ENCODE data around the gene TMEM45B. TPM values are rescaled to one million over a fixed set of nuclear protein-coding genes. Genes with fewer than 3 reads are reported as not detected.

TMEM45B gene
- total and polyA plus RNA-seq, 2 of the 13 experiments (the other 11 are each of a cell fraction or from before 2014, with no cell fraction given) = 29.1 to 181 TPM

DNA sequence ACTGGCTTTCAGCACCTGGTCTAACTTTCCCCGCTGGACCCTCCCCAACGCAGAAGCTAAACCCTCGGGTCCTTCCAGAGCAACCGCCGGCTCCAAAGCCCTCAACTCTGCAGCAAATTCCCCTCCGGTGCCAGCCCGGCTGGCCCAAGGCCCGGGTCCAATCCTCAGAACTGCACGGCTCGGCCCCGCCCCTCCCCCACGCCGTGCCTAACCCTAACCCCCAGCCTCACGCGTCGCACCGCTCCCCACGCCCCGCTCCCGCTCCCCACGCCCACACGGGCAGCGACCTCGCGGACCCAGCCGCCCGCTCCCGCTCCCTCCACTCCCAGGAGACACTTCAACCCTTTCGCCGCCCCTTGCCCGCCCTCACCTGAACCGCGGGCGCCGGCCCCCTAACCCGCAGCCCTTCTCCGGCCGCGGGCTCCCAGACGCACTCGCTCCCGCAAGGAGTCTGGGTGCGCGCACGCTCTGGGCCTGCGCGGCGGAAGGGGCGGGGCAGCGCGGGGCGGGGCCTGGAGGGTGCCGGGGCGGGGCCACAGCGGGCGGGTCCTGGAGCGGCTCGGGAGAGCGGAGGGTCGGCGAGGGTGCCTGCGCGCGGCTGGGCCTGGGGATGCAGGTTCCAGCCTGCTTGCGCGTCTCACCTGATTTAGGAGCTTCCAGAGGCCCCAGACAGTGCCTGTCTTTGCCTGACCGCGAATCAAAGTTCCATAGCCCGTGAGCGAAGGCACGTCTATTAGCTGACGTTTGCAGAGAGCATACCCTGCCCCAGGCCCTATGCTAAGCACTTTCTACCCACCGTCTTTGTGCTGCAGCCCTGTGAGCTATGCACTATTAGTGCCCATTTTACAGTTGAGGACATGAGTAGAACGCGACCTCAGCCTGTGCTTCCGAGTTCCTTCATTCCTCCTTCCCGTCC is 79.7 kb downstream of the TMEM45B start, which contains the start of gene NFRKB (continued):
- TF ChIP-seq, protein P1, sequence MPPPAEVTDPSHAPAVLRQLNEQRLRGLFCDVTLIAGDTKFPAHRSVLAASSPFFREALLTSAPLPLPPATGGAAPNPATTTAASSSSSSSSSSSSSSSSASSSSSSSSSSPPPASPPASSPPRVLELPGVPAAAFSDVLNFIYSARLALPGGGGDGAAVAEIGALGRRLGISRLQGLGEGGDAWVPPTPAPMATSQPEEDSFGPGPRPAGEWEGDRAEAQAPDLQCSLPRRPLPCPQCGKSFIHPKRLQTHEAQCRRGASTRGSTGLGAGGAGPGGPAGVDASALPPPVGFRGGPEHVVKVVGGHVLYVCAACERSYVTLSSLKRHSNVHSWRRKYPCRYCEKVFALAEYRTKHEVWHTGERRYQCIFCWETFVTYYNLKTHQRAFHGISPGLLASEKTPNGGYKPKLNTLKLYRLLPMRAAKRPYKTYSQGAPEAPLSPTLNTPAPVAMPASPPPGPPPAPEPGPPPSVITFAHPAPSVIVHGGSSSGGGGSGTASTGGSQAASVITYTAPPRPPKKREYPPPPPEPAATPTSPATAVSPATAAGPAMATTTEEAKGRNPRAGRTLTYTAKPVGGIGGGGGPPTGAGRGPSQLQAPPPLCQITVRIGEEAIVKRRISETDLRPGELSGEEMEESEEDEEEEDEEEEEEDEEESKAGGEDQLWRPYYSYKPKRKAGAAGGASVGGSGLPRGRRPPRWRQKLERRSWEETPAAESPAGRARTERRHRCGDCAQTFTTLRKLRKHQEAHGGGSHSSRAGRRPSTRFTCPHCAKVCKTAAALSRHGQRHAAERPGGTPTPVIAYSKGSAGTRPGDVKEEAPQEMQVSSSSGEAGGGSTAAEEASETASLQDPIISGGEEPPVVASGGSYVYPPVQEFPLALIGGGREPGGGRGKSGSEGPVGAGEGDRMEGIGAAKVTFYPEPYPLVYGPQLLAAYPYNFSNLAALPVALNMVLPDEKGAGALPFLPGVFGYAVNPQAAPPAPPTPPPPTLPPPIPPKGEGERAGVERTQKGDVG (CRISPR knock-in tag; IDR thresholded peaks at IDR 0.05; ENCODE audit: borderline replicate concordance) = no peak
- TF ChIP-seq ZNF33A (CRISPR knock-in tag; IDR thresholded peaks at IDR 0.05; ENCODE audit: borderline replicate concordance) (peak; percentile 49; the same call in 1 of the 2 replicates), ZSCAN30 (CRISPR knock-in tag; IDR thresholded peaks at IDR 0.05) (peak; percentile 76), FOXK2 (IDR thresholded peaks at IDR 0.05) (no peak), ZNF256 (CRISPR knock-in tag; conservative IDR thresholded peaks at IDR 0.05) (no peak), KLF11 (CRISPR knock-in tag; IDR thresholded peaks at IDR 0.05) (no peak), ZFYVE20 (CRISPR knock-in tag; IDR thresholded peaks at IDR 0.05; ENCODE audit: borderline replicate concordance, low read depth) (no peak), BORCS8-MEF2B (CRISPR knock-in tag; IDR thresholded peaks at IDR 0.05) (no peak), ONECUT2 (CRISPR knock-in tag; IDR thresholded peaks at IDR 0.05) (no peak), ZNF343 (CRISPR knock-in tag; IDR thresholded peaks at IDR 0.05) (0 out of 2 replicates have a peak, but pooled peaks have one; percentile 35), ZC3H13 (CRISPR knock-in tag; IDR thresholded peaks at IDR 0.05) (no peak), GZF1 (CRISPR knock-in tag; IDR thresholded peaks at IDR 0.05) (no peak), ZNF607 (CRISPR knock-in tag; IDR thresholded peaks at IDR 0.05; ENCODE audit: borderline replicate concordance) (peak; percentile 1), TBX2 (CRISPR knock-in tag; IDR thresholded peaks at IDR 0.05; ENCODE audit: borderline replicate concordance) (peak; percentile 40; the same call in 1 of the 2 replicates), PRPF4 (IDR thresholded peaks at IDR 0.05; ENCODE audit: low read depth, low read length, poor library complexity, severe bottlenecking) (no peak), SMAD1 (CRISPR knock-in tag; IDR thresholded peaks at IDR 0.05; ENCODE audit: borderline replicate concordance, low read depth) (no peak)
- TF ChIP-seq, protein P2, sequence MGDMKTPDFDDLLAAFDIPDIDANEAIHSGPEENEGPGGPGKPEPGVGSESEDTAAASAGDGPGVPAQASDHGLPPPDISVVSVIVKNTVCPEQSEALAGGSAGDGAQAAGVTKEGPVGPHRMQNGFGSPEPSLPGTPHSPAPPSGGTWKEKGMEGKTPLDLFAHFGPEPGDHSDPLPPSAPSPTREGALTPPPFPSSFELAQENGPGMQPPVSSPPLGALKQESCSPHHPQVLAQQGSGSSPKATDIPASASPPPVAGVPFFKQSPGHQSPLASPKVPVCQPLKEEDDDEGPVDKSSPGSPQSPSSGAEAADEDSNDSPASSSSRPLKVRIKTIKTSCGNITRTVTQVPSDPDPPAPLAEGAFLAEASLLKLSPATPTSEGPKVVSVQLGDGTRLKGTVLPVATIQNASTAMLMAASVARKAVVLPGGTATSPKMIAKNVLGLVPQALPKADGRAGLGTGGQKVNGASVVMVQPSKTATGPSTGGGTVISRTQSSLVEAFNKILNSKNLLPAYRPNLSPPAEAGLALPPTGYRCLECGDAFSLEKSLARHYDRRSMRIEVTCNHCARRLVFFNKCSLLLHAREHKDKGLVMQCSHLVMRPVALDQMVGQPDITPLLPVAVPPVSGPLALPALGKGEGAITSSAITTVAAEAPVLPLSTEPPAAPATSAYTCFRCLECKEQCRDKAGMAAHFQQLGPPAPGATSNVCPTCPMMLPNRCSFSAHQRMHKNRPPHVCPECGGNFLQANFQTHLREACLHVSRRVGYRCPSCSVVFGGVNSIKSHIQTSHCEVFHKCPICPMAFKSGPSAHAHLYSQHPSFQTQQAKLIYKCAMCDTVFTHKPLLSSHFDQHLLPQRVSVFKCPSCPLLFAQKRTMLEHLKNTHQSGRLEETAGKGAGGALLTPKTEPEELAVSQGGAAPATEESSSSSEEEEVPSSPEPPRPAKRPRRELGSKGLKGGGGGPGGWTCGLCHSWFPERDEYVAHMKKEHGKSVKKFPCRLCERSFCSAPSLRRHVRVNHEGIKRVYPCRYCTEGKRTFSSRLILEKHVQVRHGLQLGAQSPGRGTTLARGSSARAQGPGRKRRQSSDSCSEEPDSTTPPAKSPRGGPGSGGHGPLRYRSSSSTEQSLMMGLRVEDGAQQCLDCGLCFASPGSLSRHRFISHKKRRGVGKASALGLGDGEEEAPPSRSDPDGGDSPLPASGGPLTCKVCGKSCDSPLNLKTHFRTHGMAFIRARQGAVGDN (CRISPR knock-in tag; IDR thresholded peaks at IDR 0.05) = peak; percentile 84
